HG02642 (cell line): ENCODE measurements around the gene IGSF11.
"Not testable (repeated sequence)": the region's sequence is repeated elsewhere in the genome, so short reads cannot be mapped to it uniquely, and the experiment has no call there.

ENCODE experiments used
- ATAC-seq: cut with Tn5 transposase; IDR thresholded peaks from one replicate; pipeline ENCODE4 v1.9.1; 2021; ENCODE audit warnings: mild to moderate bottlenecking; ENCODE audit not compliant: unreplicated experiment, poor library complexity

Gene IGSF11

GRCh38 chr3:118890206-118890605, 144.4 kb downstream of the IGSF11 start:
- no peak for ATAC-seq

DNA sequence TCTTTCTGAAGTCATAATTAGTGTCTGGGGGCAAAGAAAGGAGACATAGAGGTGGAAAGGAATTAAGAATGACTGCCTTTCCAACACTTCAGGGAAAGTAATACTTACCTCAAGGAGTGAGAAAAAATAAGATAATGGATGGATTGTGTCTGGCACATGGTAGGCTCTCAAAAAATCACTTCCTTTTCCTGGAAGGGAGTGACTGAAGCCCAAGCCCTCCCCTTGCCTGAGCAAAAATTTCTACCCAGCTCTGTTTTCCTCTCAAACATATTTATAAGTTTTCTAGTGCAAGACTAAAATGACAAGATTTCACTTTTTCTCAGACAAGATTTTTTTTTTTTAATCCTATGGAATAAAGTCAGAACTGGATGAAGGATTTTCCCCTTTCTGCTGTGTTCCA, 145.0 kb downstream of the IGSF11 start:
- no peak for ATAC-seq

DNA sequence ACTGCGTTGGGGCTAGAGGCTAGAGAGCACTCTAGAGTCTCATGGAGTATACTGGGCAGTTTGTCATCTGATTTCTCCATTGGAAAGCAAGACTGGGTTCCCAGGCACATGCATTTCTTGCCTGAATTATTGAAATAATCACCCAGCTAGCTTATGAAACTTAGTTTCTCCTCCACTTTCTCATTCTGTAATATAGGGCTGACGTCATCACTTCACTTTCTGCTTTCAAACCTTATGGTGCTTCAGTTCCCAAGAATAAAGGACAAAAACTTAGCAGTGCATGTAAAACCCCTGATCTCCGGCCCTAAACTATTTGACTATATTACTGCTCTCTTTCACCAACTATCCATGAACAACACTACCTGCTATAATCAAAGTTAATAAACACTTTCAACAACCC, 147.9 kb downstream of the IGSF11 start:
- no peak for ATAC-seq

DNA sequence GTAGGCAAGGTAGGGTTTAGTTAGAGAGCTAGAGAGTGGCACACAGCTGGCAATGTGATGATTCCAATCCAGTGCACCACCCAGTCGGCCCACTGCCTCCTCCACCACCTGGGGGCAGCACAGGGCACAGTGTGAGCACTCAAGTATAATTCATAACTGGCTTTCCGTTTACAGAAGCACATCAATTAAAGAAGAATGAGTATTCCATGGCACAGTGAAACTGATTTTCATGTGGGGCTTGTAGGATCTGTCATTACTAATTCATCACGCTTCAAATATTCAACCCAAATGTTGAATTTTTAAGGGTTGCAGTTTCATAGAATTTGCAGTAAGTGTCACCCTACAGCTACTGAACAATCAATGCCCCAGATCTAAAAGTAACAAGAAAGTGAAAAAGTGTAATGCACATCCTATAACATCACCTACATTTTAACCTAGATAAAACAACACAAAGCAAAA, 149.9 kb downstream of the IGSF11 start:
- ATAC-seq: peak; percentile 88

DNA sequence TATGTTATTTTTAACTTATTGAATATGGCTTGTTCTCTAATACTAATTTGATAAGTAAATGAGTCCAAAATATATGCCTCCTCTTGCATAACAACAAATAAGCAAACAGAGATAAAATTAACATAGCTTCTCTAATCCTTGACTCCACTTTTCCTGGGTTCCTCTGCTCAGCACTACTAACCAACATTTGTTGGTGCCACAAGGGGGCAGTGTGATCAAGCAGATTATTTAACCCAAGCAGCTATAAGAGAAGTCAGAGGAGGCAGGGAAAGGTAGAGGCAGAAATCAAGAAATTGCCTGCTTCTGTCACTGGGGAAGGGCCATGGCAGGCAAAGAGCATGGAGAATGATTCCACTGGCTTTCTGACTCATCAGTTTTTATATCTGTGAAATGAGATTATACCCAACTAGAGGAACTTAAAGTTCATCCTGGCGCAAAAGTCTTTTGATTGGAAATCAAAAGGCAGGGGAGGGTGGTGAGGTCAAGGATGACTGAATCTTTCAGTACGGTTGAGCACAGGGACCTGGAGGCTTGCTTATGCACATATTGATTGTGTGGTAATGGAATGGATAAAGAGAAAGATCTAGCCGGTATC, 152.2 kb downstream of the IGSF11 start:
- peak; percentile 65 for ATAC-seq

GRCh38 chr3:118868051-118868450, 166.6 kb downstream of the IGSF11 start:
- ATAC-seq: no peak

DNA sequence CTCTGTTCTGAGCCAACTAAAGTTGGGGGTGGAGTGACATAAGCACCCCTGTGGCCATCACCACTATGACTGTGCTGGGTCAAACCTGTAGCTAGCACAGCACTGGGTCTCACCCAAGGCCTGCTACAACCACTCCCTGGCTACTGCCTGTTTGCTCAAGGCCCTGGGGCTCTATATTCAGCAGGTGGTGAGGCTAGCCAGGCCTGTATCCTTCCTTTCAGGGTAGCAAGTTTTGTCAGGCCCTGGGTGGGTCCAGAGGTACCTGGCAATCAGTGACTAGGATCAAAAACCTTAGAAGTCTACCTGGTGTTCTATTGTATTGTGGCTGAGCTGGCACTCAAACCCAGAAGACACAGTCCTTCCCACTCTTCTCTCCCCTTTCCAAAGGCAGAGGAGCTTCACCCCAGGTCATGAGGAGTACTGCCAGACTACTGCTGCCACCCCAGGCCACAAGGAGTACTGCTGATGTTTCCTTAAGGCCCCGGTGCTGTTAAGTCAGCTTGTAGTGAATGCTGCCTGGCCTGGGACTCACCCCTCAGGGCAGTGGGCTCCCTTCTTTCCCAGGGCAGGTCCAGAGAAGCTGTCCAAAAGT, 170.8 kb downstream of the IGSF11 start:
- ATAC-seq: peak; percentile 81

DNA sequence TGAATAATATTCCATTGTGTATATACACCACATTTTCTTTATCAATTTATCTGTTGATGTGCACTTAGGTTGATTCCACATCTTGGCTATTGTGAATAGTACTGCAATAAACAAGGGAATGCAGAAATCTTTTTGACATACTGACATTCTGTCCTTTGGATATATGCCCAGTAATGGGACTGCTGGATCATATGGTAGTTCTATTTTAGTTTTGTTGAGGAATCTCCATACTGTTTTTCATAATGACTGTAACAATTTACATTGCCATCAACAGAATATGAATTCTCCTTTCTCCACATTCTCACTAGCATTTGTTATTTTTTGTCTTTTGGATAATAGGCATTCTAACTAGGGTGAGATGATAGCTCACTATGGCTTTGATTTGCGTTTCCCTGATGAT, 174.7 kb downstream of the IGSF11 start:
- no peak for ATAC-seq

GRCh38 chr3:118851466-118852193, 183.0 kb downstream of the IGSF11 start:
- not testable (repeated sequence) for ATAC-seq

GRCh38 chr3:118850687-118851086, 184.0 kb downstream of the IGSF11 start:
- ATAC-seq: no peak
